Panc1 (cell line): ENCODE data around the gene MRPS23.

Experiments
- POLR2AphosphoS5 ChIP-seq: IDR thresholded peaks from 2 replicates; pipeline ENCODE4 v1.6.1; 2012; ENCODE audit warnings: mild to moderate bottlenecking, low read depth, low read length, moderate library complexity
- TF ChIP-seq, protein P1 (sequence below): fragments of 450-650 bp; IDR thresholded peaks from 2 replicates; pipeline ENCODE4 v1.5.1; 2017; ENCODE audit warnings: mild to moderate bottlenecking

DNA sequence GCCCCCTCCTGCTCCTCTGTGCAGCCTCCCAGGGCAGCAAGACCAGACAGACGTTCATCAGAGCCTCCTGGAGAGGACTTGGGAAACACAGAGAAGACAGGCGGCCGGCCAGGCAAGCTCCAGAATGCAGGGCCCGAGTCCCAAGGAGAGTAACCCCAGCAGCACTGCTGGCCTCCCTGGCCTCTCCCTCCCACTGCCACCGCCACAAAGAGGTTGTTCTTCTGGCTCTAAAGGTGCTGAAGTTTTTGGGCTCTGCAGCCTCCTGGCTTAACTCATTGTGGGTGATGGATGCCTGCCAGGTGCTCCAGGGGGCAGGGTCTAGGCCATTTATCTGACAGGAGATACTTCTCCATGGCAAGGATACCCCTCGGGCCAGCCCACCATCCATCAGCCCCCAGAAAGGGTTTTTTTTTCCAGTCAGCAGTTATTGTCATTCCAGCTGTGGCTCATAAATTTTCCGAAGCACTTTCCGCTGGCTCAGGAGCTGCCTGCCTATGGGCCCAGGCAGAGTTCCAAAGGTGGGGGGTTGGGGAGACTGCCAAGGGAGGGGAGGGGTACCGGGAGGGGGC, 32.0 kb upstream of the MRPS23 start:
- TF ChIP-seq POLR2AphosphoS5 = no peak
- TF ChIP-seq, protein P1, sequence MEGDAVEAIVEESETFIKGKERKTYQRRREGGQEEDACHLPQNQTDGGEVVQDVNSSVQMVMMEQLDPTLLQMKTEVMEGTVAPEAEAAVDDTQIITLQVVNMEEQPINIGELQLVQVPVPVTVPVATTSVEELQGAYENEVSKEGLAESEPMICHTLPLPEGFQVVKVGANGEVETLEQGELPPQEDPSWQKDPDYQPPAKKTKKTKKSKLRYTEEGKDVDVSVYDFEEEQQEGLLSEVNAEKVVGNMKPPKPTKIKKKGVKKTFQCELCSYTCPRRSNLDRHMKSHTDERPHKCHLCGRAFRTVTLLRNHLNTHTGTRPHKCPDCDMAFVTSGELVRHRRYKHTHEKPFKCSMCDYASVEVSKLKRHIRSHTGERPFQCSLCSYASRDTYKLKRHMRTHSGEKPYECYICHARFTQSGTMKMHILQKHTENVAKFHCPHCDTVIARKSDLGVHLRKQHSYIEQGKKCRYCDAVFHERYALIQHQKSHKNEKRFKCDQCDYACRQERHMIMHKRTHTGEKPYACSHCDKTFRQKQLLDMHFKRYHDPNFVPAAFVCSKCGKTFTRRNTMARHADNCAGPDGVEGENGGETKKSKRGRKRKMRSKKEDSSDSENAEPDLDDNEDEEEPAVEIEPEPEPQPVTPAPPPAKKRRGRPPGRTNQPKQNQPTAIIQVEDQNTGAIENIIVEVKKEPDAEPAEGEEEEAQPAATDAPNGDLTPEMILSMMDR = no peak
